Lower lobe of right lung (tissue), 2 donors: Measurements from ENCODE around the gene CFAP99. TPM values are rescaled to one million over a fixed set of nuclear protein-coding genes. Genes with fewer than 3 reads are reported as not detected.
A peak's percentile ranks its signal among the peaks of the same experiment; 100 is the strongest.
"Not testable (repeated sequence)": the region's sequence is repeated elsewhere in the genome, so short reads cannot be mapped to it uniquely, and the experiment has no call there.

Experiments used
- ATAC-seq, 2 donors: fragments of 200-7000 bp; cut with Tn5 transposase; one replicate each; pipeline ENCODE4 v1.9.1; 2020 to 2022; ENCODE audit warnings: mild to moderate bottlenecking in 2 of 2, moderate library complexity in 2 of 2
- DNase-seq: peaks from one replicate; pipeline ENCODE4 v3.0.0-alpha.2; 2020
- H3K27ac ChIP-seq: fragments of 200-600 bp; one replicate; pipeline ENCODE4 v1.8.0; 2022
- H3K27me3 ChIP-seq: fragments of 200-600 bp; one replicate; pipeline ENCODE4 v1.8.0; 2022; ENCODE audit warnings: low read depth
- H3K36me3 ChIP-seq: fragments of 200-600 bp; one replicate; pipeline ENCODE4 v1.8.0; 2022; ENCODE audit warnings: mild to moderate bottlenecking
- H3K4me1 ChIP-seq: fragments of 200-600 bp; one replicate; pipeline ENCODE4 v1.8.0; 2022
- H3K4me3 ChIP-seq: fragments of 200-600 bp; one replicate; pipeline ENCODE4 v1.8.0; 2022; ENCODE audit warnings: mild to moderate bottlenecking
- H3K9me3 ChIP-seq: fragments of 200-600 bp; one replicate; pipeline ENCODE4 v1.8.0; 2022
- CTCF ChIP-seq: fragments of 200-600 bp; IDR thresholded peaks from one replicate; pipeline ENCODE4 v1.8.0; 2022; ENCODE audit warnings: antibody characterized with exemption, mild to moderate bottlenecking
- intact Hi-C: fragments of 100-400 bp; cut with DNase I; formaldehyde crosslinking; loops from one replicate; pipeline ENCODE4 v1.11.0; 2022
- total RNA-seq: library from RNA; stranded (reverse); fragmentation: NEBNext Ultra II Directional; extraction: Animal tissue kit (Norgen Biotek cat#: 25700); gene quantifications from one replicate; pipeline ENCODE4 v1.2.1, GENCODE V29; 2021
- donor health status: DM: no; HTN: yes; CAD: no; lungs with severe emphysema.

CFAP99 gene
- total RNA-seq, 1 donor from 2014 or later = 4.3 TPM

- intact Hi-C loops = no loop called here
These were observed 44.4 kb downstream of the CFAP99 start for GRCh38 chr4:2462992-2463762.

GRCh38 chr4:2465032-2465431 lies 46.3 kb downstream of the CFAP99 start:
- no peak for DNase-seq
- Histone ChIP-seq H3K36me3 (no peaks in the 10 kb centered on the region), H3K4me3 (no peak overlapping the region), H3K9me3 (no peaks in the 10 kb centered on the region), H3K27ac (no peak overlapping the region), H3K4me1 (peaks cover 24% of the 10 kb centered on the region), H3K27me3 (no peaks in the 10 kb centered on the region)
- no peak for ATAC-seq
- no peak for TF ChIP-seq CTCF
- intact Hi-C loops = no loop called here

More at GRCh38 chr4:2462992-2463762, 44.4 kb downstream of the CFAP99 start:
- Histone ChIP-seq H3K27me3 (no peaks in the 10 kb centered on the region), H3K27ac (no peak overlapping the region), H3K4me3 (peak overlapping the region; percentile 61), H3K36me3 (no peaks in the 10 kb centered on the region), H3K4me1 (peaks cover 21% of the 10 kb centered on the region), H3K9me3 (no peaks in the 10 kb centered on the region)
- DNase-seq = no peak
- peak; percentile 15 for TF ChIP-seq CTCF
- no peak for ATAC-seq

GRCh38 chr4:2465544-2465943 lies 46.8 kb downstream of the CFAP99 start:
- H3K4me3 ChIP-seq, H3K36me3 ChIP-seq, H3K27me3 ChIP-seq, ATAC-seq, DNase-seq, H3K27ac ChIP-seq, intact Hi-C loops, H3K9me3 ChIP-seq: not testable (repeated sequence)
- H3K4me1 ChIP-seq = peaks cover 29% of the 10 kb centered on the region

GRCh38 chr4:2468456-2469191 lies 49.9 kb downstream of the CFAP99 start, which contains the start of gene RNF4:
Gene RNF4 (plus strand): TSS chr4:2469106. CDS start chr4:2490494, 21,388 bp downstream.
- TF ChIP-seq CTCF = no peak
- DNase-seq (peak; percentile 97), ATAC-seq (peak; percentile 98)
- no peaks in the 10 kb centered on the region for H3K9me3 ChIP-seq
- peaks cover 32% of the 10 kb centered on the region for H3K4me1 ChIP-seq
- H3K36me3 ChIP-seq = peaks cover 25% of the 10 kb centered on the region
- H3K27ac ChIP-seq = peak within 1 kb of the TSS; percentile 96
- intact Hi-C loops = no loop called here
- H3K4me3 ChIP-seq = peak within 1 kb of the TSS; percentile 100
- no peaks in the 10 kb centered on the region for H3K27me3 ChIP-seq

GRCh38 chr4:2469192-2469984 lies 50.6 kb downstream of the CFAP99 start:
- intact Hi-C loops = no loop called here
- no peaks in the 10 kb centered on the region for H3K9me3 ChIP-seq
- peaks cover 32% of the 10 kb centered on the region for H3K4me1 ChIP-seq
- no peak for TF ChIP-seq CTCF
- no peaks in the 10 kb centered on the region for H3K27me3 ChIP-seq
- peaks cover 28% of the 10 kb centered on the region for H3K36me3 ChIP-seq
- ATAC-seq (peak; percentile 75 to 80), DNase-seq (peak; percentile 78)
- H3K27ac ChIP-seq = peak overlapping the region; percentile 96
- peak overlapping the region; percentile 100 for H3K4me3 ChIP-seq
